Colonic mucosa (tissue), 4 donors: Measurements from ENCODE around the gene DNAH2. TPM values are rescaled to one million over a fixed set of nuclear protein-coding genes. Genes with fewer than 3 reads are reported as not detected.

Experiments used
- DNase-seq: peaks from one replicate; pipeline ENCODE4 v3.0.0-alpha.2; 2020
- H3K27ac ChIP-seq: fragments of 200-600 bp; one replicate; pipeline ENCODE4 v1.8.0; 2021
- H3K27me3 ChIP-seq: fragments of 200-600 bp; one replicate; pipeline ENCODE4 v1.8.0; 2021
- H3K36me3 ChIP-seq: fragments of 200-600 bp; one replicate; pipeline ENCODE4 v1.8.0; 2021
- H3K4me1 ChIP-seq: fragments of 200-600 bp; one replicate; pipeline ENCODE4 v1.8.0; 2021; ENCODE audit warnings: mild to moderate bottlenecking
- H3K4me3 ChIP-seq: fragments of 200-600 bp; one replicate; pipeline ENCODE4 v1.8.0; 2021
- H3K9ac ChIP-seq, 2 donors: one replicate each; pipeline ENCODE4 v1.7.0; 2013; ENCODE audit warnings: control low read depth in 2 of 2, low read depth in 2 of 2, low read length in 2 of 2
- H3K9me3 ChIP-seq: fragments of 200-600 bp; one replicate; pipeline ENCODE4 v1.8.0; 2021
- CTCF ChIP-seq: fragments of 200-600 bp; IDR thresholded peaks from one replicate; pipeline ENCODE4 v1.8.0; 2022; ENCODE audit warnings: antibody characterized with exemption, mild to moderate bottlenecking
- intact Hi-C: fragments of 100-400 bp; cut with DNase I; formaldehyde crosslinking; loops from one replicate; pipeline ENCODE4 v1.14.1; 2022
- total RNA-seq, 2 donors: library from RNA; stranded (reverse); fragmentation: NEBNext Ultra II Directional in 1 of 2; extraction: Animal tissue kit (Norgen Biotek cat#: 25700) in 1 of 2; gene quantifications; one replicate each; pipeline ENCODE4 v1.2.1, GENCODE V29; 2021
- donor health status: healthy.
- donor health status: DM: no; HTN: no; CAD: no.
- donor health status: DM: no; HTN: no; CAD: no.

Gene DNAH2
- total RNA-seq, 2 donors from 2014 or later, result 0.32 to 0.62 TPM

- intact Hi-C loops, result no loop called here
- no peaks in the 10 kb centered on the region for H3K9me3 ChIP-seq
- no peak for TF ChIP-seq CTCF
- DNase-seq, result no peak
- H3K9ac ChIP-seq, result no peak overlapping the region
- no peaks in the 10 kb centered on the region for H3K36me3 ChIP-seq
- H3K27ac ChIP-seq, result no peak overlapping the region
- no peaks in the 10 kb centered on the region for H3K27me3 ChIP-seq
- H3K4me1 ChIP-seq, result no peaks in the 10 kb centered on the region
- no peak overlapping the region for H3K4me3 ChIP-seq
Observed at GRCh38 chr17:7875804-7876370, 158.3 kb downstream of the DNAH2 start.

DNA sequence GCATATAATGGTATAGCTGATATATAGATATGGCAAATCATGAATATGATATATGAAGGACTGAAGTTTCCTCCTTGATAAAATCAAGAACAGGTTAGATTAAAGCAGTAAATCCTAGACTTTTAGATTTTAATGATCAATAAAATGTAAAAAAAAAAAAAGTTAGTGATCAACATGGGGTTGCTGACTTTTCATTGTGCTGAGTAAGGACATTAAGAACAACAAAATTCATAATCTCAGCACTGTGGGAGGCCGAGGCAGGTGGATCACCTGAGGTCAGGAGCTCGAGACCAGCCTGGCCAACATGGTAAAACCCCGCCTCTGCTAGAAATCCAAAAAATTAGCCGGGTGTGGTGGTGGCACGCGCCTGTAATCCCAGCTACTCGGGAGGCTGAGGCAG is 160.7 kb downstream of the DNAH2 start:
- no peak overlapping the region for H3K27ac ChIP-seq
- no peak for DNase-seq
- H3K9ac ChIP-seq, result no peak overlapping the region
- no peaks in the 10 kb centered on the region for H3K36me3 ChIP-seq
- H3K4me1 ChIP-seq, result no peaks in the 10 kb centered on the region
- intact Hi-C loops, result no loop called here
- no peaks in the 10 kb centered on the region for H3K27me3 ChIP-seq
- no peak overlapping the region for H3K4me3 ChIP-seq
- TF ChIP-seq CTCF, result no peak
- no peaks in the 10 kb centered on the region for H3K9me3 ChIP-seq

DNA sequence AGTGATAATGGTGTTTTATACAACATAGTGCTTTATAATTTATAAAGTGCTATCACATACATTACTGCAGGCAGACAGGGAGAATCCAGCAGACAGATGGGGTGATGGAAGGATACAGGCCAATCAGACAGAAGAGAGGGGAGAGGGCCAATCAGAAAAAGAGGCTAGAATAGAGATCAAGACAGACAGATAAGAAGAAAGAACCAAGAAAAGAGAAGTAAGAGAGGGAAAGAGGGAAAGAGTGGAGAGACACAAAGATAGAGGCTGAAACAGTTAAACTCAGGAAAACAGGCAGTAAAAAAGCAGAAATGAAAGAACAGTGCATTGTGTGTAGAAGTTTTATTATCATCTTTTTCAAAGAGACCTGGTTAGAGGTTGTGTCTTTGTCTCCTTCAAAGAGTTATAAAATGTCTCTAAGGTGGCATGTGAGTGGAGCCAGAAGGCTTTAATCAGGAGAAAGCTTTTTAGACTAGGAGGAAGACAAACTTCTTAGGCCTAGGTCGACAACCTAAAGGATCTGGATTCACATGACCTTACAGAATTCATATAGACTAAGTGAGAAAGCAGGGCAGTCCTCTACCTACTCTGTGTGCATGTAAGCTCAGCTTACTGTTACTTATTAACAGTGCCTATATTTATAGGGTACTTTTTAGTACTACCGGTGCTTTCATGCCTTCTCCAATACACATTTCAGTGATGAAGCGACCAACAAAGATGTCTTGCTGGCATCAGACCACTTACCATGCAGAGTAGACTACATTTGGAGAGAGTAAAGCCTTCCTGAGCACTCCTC is 162.7 kb downstream of the DNAH2 start:
- H3K9me3 ChIP-seq, result no peaks in the 10 kb centered on the region
- H3K9ac ChIP-seq, result peak overlapping the region in 1 of 2 donors; percentile 46
- no peak for TF ChIP-seq CTCF
- DNase-seq, result no peak
- H3K27ac ChIP-seq, result no peak overlapping the region
- no peaks in the 10 kb centered on the region for H3K4me1 ChIP-seq
- H3K27me3 ChIP-seq, result no peaks in the 10 kb centered on the region
- no peak overlapping the region for H3K4me3 ChIP-seq
- intact Hi-C loops, result no loop called here
- H3K36me3 ChIP-seq, result no peaks in the 10 kb centered on the region

GRCh38 chr17:7881276-7882054 is 163.9 kb downstream of the DNAH2 start:
- Histone ChIP-seq H3K4me3 (no peak overlapping the region), H3K9me3 (no peaks in the 10 kb centered on the region), H3K27ac (no peak overlapping the region), H3K9ac (peak overlapping the region in 1 of 2 donors; percentile 46), H3K4me1 (peaks cover 4% of the 10 kb centered on the region), H3K36me3 (no peaks in the 10 kb centered on the region), H3K27me3 (no peaks in the 10 kb centered on the region)
- intact Hi-C loops, result no loop called here
- no peak for TF ChIP-seq CTCF
- no peak for DNase-seq

DNA sequence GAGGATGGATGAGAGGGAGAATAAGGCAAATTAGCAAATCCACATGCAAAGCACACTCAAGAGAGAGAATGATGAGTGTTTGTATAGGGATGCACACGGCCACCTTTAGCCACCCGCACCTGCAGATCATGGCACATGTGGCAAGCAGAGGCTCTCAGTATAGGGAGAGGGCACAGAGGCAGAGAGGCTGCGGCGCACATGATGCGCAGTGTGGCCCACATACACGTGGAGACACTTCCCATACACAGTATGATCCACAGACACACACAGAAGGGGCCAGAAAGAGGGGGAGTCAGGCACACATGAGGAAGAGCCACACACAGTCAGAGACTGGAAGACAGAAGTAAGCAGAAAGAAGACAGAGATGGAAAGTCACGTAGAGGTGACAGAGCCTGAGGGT is 164.5 kb downstream of the DNAH2 start:
- Histone ChIP-seq H3K9ac (peak overlapping the region in 1 of 2 donors; percentile 39), H3K4me1 (peaks cover 10% of the 10 kb centered on the region), H3K27me3 (no peaks in the 10 kb centered on the region), H3K9me3 (no peaks in the 10 kb centered on the region), H3K36me3 (no peaks in the 10 kb centered on the region), H3K27ac (no peak overlapping the region), H3K4me3 (no peak overlapping the region)
- intact Hi-C loops, result no loop called here
- no peak for TF ChIP-seq CTCF
- DNase-seq, result no peak
